Prostate gland (tissue), 2 donors: Measurements from ENCODE around the gene TELO2.

Source experiments
- POLR2A ChIP-seq: fragments of 450-650 bp; IDR thresholded peaks from one replicate; pipeline ENCODE4 v1.6.1; 2016; ENCODE audit warnings: antibody characterized with exemption, mild to moderate bottlenecking
- TF ChIP-seq, protein P1 (sequence below), 4 experiments: fragments of 200-600 bp in 2 of 4; fragments of 450-650 bp in 2 of 4; sonication (generic) in 2 of 4; IDR thresholded peaks; 1 replicate in 3 of 4; 2 replicates in 1 of 4; pipeline ENCODE4 v1.5.1; 2016 to 2019; ENCODE audit warnings: antibody characterized with exemption in 4 of 4, mild to moderate bottlenecking in 2 of 4, moderate library complexity in 2 of 4

DNA sequence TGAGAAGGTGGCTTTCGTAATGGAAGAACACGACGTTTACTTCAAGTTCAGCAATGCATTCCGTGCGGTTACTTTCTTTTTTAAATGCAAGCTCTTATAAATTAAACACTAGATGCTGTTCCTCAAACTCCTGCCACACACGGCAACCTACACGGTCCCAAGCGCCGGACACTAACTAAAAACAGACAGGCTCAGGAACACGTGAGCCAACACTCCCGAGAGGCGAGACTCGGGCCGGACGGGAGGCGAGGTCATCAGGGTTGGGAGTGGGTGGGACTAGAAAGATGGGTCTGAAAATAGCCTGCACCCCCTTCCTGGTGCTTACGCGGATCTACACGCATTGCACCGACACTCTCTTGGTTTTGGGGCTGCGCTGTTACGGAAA, 24.7 kb upstream of the TELO2 start:
- TF ChIP-seq, protein P1, sequence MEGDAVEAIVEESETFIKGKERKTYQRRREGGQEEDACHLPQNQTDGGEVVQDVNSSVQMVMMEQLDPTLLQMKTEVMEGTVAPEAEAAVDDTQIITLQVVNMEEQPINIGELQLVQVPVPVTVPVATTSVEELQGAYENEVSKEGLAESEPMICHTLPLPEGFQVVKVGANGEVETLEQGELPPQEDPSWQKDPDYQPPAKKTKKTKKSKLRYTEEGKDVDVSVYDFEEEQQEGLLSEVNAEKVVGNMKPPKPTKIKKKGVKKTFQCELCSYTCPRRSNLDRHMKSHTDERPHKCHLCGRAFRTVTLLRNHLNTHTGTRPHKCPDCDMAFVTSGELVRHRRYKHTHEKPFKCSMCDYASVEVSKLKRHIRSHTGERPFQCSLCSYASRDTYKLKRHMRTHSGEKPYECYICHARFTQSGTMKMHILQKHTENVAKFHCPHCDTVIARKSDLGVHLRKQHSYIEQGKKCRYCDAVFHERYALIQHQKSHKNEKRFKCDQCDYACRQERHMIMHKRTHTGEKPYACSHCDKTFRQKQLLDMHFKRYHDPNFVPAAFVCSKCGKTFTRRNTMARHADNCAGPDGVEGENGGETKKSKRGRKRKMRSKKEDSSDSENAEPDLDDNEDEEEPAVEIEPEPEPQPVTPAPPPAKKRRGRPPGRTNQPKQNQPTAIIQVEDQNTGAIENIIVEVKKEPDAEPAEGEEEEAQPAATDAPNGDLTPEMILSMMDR (IDR thresholded peaks at IDR 0.05): no peak
- TF ChIP-seq POLR2A: no peak
